Right hindlimb (tissue), 1 donor: Measurements from ENCODE around the gene ABCB1.
A peak's percentile ranks its signal among the peaks of the same experiment; 100 is the strongest.
"Not testable (repeated sequence)": the region's sequence is repeated elsewhere in the genome, so short reads cannot be mapped to it uniquely, and the experiment has no call there.

Experiments
- DNase-seq: peaks from one replicate; pipeline ENCODE4 v3.0.0-alpha.2; 2018

The ABCB1 gene

DNA sequence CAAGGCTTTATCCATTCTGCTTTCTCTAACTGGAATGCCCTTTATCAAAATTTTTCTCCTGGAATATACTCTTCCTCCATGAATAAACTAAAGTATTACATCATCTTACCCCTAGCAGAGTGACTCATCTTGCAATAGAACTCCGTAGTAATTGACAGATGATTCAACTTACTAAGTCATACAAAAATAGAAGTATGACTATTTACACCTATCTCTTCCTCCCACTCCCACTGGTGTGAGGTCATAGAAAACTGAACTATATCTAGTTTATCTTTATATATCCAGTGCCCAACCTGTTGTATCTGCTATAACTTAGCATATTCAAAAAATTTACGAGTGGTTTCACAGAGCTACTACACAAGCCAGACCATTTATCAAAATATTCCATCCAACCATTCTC, 26.1 kb downstream of the ABCB1 start:
- no peak for DNase-seq

DNA sequence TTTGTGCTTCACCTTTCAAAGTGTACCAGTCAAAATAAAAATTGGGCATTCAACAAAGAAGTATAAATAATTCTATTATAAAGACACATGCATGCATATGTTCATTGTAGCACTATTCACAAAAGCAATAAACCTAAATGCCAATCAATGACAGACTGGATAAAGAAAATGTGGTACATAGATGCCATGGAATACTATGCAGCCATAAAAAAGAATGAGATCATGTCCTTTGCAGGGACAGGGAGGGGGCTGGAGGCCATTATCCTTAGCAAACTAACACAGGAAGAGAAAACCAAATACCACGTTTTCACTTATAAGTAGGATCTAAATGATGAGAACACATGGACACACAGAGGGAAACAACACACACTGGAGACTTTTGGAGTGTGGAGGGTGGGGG, 28.2 kb downstream of the ABCB1 start:
- not testable (repeated sequence) for DNase-seq

DNA sequence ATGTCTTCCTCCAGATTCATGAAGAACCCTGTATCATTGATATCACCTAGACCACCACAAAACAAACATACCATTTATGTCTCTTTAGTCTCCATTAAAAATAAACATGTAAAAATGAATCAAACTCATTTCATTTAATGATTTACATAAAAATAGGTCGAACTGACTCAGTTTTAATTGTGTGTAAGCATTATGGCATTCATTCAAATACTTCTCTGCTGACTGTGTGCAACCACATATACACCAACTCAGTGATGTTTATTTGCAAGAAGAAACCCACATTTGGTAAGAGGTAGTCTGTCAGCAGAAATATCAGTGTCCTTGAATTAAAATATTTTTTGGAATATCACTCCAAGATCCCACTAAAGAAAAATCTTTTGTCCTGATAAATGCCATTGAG, 30.5 kb downstream of the ABCB1 start:
- no peak for DNase-seq

DNA sequence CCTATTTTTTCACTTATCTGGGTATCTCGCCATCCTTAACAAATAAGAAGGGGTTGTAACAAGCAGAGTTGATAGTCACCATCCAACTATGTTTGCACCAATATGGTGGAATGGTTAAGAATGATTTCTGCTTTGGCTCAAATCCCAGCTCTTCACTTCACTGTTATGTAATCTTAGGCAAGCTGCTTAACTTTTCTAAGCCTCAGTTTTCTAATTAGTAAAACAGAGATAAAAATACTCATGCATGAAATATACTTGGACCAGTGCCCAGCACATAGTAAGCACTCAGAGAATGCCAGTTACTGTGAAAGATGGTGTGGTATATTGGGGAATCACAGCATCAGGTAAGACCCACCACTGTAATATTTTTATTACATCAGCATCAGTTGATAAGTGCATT, 33.6 kb downstream of the ABCB1 start:
- DNase-seq = no peak

- DNase-seq = no peak
These were observed 34.3 kb downstream of the ABCB1 start for GRCh38 chr7:87566311-87566900.

- DNase-seq = no peak
These were observed 34.8 kb downstream of the ABCB1 start for GRCh38 chr7:87565877-87566276.

GRCh38 chr7:87564296-87564963, 36.3 kb downstream of the ABCB1 start:
- DNase-seq = no peak

GRCh38 chr7:87561702-87562101, 39.0 kb downstream of the ABCB1 start:
- DNase-seq = no peak

GRCh38 chr7:87561102-87561501, 39.6 kb downstream of the ABCB1 start:
- DNase-seq = no peak

- DNase-seq = no peak
These were observed 48.3 kb downstream of the ABCB1 start for GRCh38 chr7:87552351-87552900.

DNA sequence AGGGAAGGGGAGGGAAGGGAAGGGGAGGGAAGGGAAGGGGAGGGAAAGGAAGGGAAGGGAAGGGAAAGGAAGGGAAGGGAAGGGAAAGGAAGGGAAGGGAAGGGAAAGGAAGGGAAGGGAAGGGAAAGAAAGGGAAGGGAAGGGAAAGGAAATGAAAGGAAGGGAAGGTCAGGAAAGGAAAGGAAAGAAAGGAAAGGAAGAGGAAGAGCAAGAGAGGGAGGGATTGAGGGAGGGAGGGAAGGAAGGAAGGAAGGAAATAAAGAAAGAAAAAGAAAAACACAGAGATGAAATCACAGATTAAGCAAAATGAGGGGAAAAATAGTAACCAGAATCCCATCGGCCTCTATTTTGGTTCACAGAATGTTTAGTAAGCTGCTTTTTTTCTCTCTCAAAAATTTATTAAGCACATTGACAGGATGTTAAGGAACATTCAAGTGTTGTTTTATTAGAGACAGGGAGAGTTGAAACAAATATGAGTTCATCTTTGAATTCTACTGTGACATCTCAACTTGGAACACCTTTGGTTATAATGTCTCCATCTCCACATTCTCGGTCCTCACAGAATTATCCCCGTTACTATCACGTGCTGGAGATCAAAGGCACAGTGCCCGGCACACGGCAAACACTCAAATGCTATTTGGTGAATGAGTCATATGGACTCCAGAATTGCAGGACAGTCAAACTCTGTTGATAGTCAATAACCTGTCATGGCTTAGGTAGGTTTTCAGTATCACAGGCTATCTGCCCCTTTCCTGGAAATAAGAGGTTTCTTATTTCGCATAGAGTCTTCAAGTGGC, 52.4 kb downstream of the ABCB1 start:
- no peak for DNase-seq

GRCh38 chr7:87545760-87546159, 54.9 kb downstream of the ABCB1 start:
- no peak for DNase-seq

DNA sequence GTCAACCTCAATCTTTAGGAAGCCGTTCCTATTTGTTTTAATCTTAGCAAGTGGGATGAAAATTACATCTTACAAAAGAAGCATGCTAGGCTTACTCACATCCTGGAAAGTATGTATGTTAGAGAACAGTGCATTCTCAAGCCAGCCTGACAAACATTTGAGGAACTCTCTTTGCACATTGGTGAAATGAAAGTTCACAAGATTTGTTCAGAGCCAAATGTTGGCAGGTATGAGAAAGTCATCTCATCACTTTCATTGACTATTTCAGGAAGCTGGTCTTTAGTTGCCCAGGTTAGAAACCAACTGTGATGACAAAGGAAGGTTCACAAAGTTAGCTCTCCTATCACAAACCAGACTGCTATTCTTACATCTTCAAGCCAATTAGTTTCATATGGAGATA, 57.1 kb downstream of the ABCB1 start:
- DNase-seq = no peak

DNA sequence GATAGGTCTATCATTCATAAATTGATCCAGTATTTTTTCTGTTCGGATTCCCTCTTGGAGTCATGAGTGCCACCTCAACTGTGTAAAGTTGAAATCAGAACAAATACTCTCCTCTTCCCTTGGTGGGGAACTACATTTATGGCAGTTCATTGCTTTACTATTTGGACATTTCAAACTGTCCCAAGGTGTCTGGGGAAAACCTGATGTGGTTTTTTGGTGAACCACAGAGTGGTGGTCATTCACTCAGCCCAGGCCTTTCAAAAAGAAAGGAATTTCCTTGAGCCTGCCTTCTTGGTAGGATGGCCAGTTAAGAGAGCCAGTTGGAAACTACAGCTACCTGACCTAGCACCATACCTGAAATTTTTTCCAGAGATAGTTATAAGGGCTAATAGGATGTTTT, 59.0 kb downstream of the ABCB1 start:
- no peak for DNase-seq

GRCh38 chr7:87538052-87538451, 62.6 kb downstream of the ABCB1 start:
- no peak for DNase-seq

- no peak for DNase-seq
These were observed 66.6 kb downstream of the ABCB1 start for GRCh38 chr7:87534072-87534471.

DNA sequence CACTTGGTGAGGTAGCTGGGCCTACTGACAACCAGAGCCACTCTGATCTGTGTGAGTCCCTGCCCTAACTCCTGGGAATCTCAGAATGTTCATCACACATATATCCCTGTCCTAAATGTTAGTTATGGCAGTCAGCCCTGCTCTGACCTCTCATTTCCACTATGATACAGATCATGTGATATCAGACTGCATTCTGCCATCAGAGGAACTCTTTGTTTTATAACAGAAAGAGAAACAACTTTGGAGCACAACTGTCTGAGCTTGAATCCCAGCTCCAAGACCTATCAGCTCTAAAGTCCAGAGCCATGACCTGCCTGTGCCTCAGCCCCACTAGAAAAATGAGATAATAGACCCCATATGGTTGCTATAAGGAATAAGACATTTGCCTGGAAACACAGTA, 70.6 kb downstream of the ABCB1 start:
- DNase-seq = no peak

DNA sequence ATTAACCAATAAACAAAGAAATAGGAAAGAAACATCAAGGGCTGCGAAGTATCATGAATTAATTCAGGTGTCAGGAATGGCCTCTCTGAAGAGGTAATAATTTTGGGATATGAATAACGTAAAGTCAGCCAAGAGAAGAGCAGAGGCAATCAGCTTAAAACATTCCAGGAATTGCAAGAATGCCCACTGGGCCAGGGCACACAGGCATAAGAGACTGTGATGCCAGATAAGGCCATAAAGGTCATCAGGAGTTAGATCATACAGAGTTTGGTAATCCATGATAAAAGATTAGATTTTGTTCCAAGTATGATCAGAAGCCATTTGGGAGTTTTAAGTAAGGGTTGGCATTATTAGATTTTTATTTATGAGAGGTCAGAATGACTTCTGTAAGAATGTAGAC, 72.0 kb downstream of the ABCB1 start:
- DNase-seq = no peak

GRCh38 chr7:87518735-87519134, 81.9 kb downstream of the ABCB1 start:
- no peak for DNase-seq

- no peak for DNase-seq
These were observed 82.8 kb downstream of the ABCB1 start for GRCh38 chr7:87517891-87518290.

GRCh38 chr7:87517136-87517815, 83.4 kb downstream of the ABCB1 start:
- DNase-seq = no peak

DNA sequence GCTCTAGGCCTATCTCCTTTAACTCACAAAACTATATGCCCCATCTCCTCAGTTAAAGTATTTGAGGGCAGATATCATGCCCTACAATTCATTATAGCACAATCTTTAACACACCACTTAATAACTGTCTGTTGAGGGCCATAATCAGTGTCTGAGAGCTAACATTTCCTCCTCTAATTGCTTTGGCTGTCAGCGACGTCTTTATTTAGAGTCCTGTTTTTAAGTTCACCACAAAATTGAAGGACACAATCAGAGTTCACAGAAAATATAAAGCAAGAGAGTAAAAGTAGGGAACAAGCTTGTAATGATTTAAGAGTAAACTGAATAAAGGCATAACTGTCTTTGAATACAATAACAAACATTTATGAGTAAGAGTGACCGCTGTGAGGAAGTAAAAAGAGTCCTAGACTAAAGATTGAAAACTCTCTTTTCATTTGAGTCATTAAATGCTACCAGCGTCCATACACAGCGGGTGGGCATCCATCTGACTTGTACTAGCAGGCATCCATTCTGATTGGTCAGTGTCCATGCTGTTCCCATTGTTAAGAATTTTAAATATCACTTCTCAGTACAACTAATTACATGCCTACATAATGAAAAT, 86.8 kb downstream of the ABCB1 start:
- no peak for DNase-seq

- DNase-seq = peak; percentile 52
These were observed 87.8 kb downstream of the ABCB1 start for GRCh38 chr7:87512906-87513305.
